Body of pancreas (tissue), 4 donors: Measurements from ENCODE around the gene BCAT1. TPM values are rescaled to one million over a fixed set of nuclear protein-coding genes. Genes with fewer than 3 reads are reported as not detected.

Experiments
- ATAC-seq: fragments of 150-250 bp; one replicate; pipeline ENCODE4 v1.9.1; 2016
- DNase-seq, 4 donors: peaks; one replicate each; pipeline ENCODE4 v3.0.0-alpha.2; 2019
- H3K27ac ChIP-seq, 4 donors: fragments of 200-600 bp; sonication (generic); 1 replicate in 3 of 4; 2 replicates in 1 of 4; pipeline versions ENCODE4 v1.5.1 to v1.6.1; 2016 to 2019; ENCODE audit warnings: mild to moderate bottlenecking in 1 of 4, mixed read lengths in 1 of 4, moderate library complexity in 1 of 4
- H3K27me3 ChIP-seq, 2 donors: fragments of 200-600 bp; sonication (generic); one replicate each; pipeline ENCODE4 v1.6.0; 2016; ENCODE audit warnings: mild to moderate bottlenecking in 1 of 2
- H3K36me3 ChIP-seq, 2 donors: fragments of 200-600 bp; sonication (generic); replicated peaks in 1 of 2; 2 replicates each; pipeline ENCODE4 v1.5.1; 2016; ENCODE audit warnings: low read depth in 2 of 2; ENCODE audit not compliant: insufficient read depth in 1 of 2
- H3K4me1 ChIP-seq: fragments of 200-600 bp; sonication (generic); one replicate; pipeline ENCODE4 v1.6.0; 2016
- H3K4me3 ChIP-seq, 2 donors: fragments of 200-600 bp; sonication (generic); 1 replicate in 1 of 2; 2 replicates in 1 of 2; pipeline ENCODE4 v1.5.1; 2016 to 2019
- H3K9me3 ChIP-seq, 3 donors: fragments of 200-600 bp; sonication (generic); 1 replicate in 2 of 3; 2 replicates in 1 of 3; pipeline ENCODE4 v1.5.1; 2016
- CTCF ChIP-seq, 7 experiments: fragments of 450-650 bp in 4 of 7; fragments of 200-600 bp in 3 of 7; sonication (generic) in 3 of 7; IDR thresholded peaks; one replicate each; pipeline ENCODE4 v1.5.1; 2016 to 2019; ENCODE audit warnings: antibody characterized with exemption in 7 of 7
- POLR2A ChIP-seq, 3 donors: fragments of 450-650 bp; IDR thresholded peaks; one replicate each; pipeline ENCODE4 v1.6.1; 2016; ENCODE audit warnings: antibody characterized with exemption in 3 of 3, mild to moderate bottlenecking in 2 of 3
- WGBS, 2 donors: methylation state at CpG; one replicate each; pipeline ENCODE4 v1.1.5; 2017; 5-methylcytosine and 5-hydroxymethylcytosine counted together
- intact Hi-C: fragments of 100-400 bp; cut with DNase I; formaldehyde crosslinking; loops from one replicate; pipeline ENCODE4 v1.15.1; 2023
- total RNA-seq, 2 donors: library from RNA; depleted of rRNA; stranded (reverse); fragments of >200 nt; gene quantifications; one replicate each; pipeline ENCODE4 v1.1.0, GENCODE V29; 2016

The BCAT1 gene
- total RNA-seq, 2 donors from 2014 or later, result 30.0 to 59.7 TPM

GRCh38 chr12:24982250-24982649 lies 33.3 kb upstream of the BCAT1 start:
- ATAC-seq (no peak), DNase-seq (no peak)
- Histone ChIP-seq H3K9me3 (no peaks in the 10 kb centered on the region), H3K4me3 (no peak overlapping the region), H3K36me3 (no peaks in the 10 kb centered on the region), H3K4me1 (no peaks in the 10 kb centered on the region), H3K27ac (no peak overlapping the region), H3K27me3 (no peaks in the 10 kb centered on the region)
- intact Hi-C loops, result no loop called here
- 96 to 97% methylated on average over 1 of the region's 1 CpG for WGBS, 2 donors
- TF ChIP-seq POLR2A (IDR thresholded peaks at IDR 0.05) (no peak), CTCF (IDR thresholded peaks at IDR 0.05) (no peak)

- Histone ChIP-seq H3K36me3 (no peaks in the 10 kb centered on the region), H3K27ac (no peak overlapping the region), H3K9me3 (no peaks in the 10 kb centered on the region), H3K4me3 (no peak overlapping the region), H3K27me3 (no peaks in the 10 kb centered on the region), H3K4me1 (peaks cover 10% of the 10 kb centered on the region)
- intact Hi-C loops, result no loop called here
- TF ChIP-seq POLR2A (IDR thresholded peaks at IDR 0.05) (no peak), CTCF (IDR thresholded peaks at IDR 0.05) (no peak)
- 82 to 88% methylated on average over 8 of the region's 8 CpGs for WGBS, 2 donors
- DNase-seq (no peak), ATAC-seq (no peak)
Observed at GRCh38 chr12:24979976-24980730, 31.3 kb upstream of the BCAT1 start.

GRCh38 chr12:24979329-24979728 lies 30.4 kb upstream of the BCAT1 start:
- DNase-seq (peak in 1 of 4 donors; percentile 18), ATAC-seq (no peak)
- intact Hi-C loops, result no loop called here
- Histone ChIP-seq H3K4me1 (peaks cover 12% of the 10 kb centered on the region), H3K27me3 (no peaks in the 10 kb centered on the region), H3K27ac (no peak overlapping the region), H3K9me3 (no peaks in the 10 kb centered on the region), H3K4me3 (no peak overlapping the region), H3K36me3 (no peaks in the 10 kb centered on the region)
- WGBS, 2 donors, result 66 to 79% methylated on average over 5 of the region's 5 CpGs
- no peak for TF ChIP-seq POLR2A (IDR thresholded peaks at IDR 0.05)
- TF ChIP-seq CTCF (IDR thresholded peaks at IDR 0.05), result no peak

- TF ChIP-seq POLR2A (IDR thresholded peaks at IDR 0.05) (no peak), CTCF (IDR thresholded peaks at IDR 0.05) (no peak)
- DNase-seq (no peak), ATAC-seq (no peak)
- H3K27ac ChIP-seq, result no peak overlapping the region
- intact Hi-C loops, result no loop called here
- H3K4me3 ChIP-seq, result no peak overlapping the region
- no peaks in the 10 kb centered on the region for H3K36me3 ChIP-seq
- WGBS, 2 donors, result 59 to 74% methylated on average over 1 of the region's 1 CpG
- no peaks in the 10 kb centered on the region for H3K9me3 ChIP-seq
- no peaks in the 10 kb centered on the region for H3K27me3 ChIP-seq
- H3K4me1 ChIP-seq, result peaks cover 12% of the 10 kb centered on the region
Observed at GRCh38 chr12:24977711-24978110, 28.8 kb upstream of the BCAT1 start.

GRCh38 chr12:24977060-24977459 lies 28.2 kb upstream of the BCAT1 start:
- DNase-seq, result no peak
- TF ChIP-seq CTCF (IDR thresholded peaks at IDR 0.05) (no peak), POLR2A (IDR thresholded peaks at IDR 0.05) (no peak)
- WGBS, 2 donors, result 45 to 49% methylated on average over 4 of the region's 4 CpGs

More at GRCh38 chr12:24977060-24977459, 28.2 kb upstream of the BCAT1 start:
- Histone ChIP-seq H3K27ac (no peak overlapping the region), H3K4me3 (no peak overlapping the region), H3K9me3 (no peaks in the 10 kb centered on the region), H3K4me1 (peaks cover 12% of the 10 kb centered on the region), H3K27me3 (no peaks in the 10 kb centered on the region), H3K36me3 (no peaks in the 10 kb centered on the region)
- ATAC-seq, result no peak
- intact Hi-C loops, result no loop called here
